ENCODE measurements around the gene MYOM1.
"Not testable (repeated sequence)": the region's sequence is repeated elsewhere in the genome, so short reads cannot be mapped to it uniquely, and the experiment has no call there.

The MYOM1 gene

GRCh38 chr18:3212657-3213056, 7.1 kb downstream of the MYOM1 start:
- H3K27ac ChIP-seq, result no peak overlapping the region
- no peak for TF ChIP-seq ZFX (IDR thresholded peaks at IDR 0.05; ENCODE audit: borderline replicate concordance)
- TF ChIP-seq, protein P1, sequence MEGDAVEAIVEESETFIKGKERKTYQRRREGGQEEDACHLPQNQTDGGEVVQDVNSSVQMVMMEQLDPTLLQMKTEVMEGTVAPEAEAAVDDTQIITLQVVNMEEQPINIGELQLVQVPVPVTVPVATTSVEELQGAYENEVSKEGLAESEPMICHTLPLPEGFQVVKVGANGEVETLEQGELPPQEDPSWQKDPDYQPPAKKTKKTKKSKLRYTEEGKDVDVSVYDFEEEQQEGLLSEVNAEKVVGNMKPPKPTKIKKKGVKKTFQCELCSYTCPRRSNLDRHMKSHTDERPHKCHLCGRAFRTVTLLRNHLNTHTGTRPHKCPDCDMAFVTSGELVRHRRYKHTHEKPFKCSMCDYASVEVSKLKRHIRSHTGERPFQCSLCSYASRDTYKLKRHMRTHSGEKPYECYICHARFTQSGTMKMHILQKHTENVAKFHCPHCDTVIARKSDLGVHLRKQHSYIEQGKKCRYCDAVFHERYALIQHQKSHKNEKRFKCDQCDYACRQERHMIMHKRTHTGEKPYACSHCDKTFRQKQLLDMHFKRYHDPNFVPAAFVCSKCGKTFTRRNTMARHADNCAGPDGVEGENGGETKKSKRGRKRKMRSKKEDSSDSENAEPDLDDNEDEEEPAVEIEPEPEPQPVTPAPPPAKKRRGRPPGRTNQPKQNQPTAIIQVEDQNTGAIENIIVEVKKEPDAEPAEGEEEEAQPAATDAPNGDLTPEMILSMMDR (IDR thresholded peaks at IDR 0.05), result no peak

DNA sequence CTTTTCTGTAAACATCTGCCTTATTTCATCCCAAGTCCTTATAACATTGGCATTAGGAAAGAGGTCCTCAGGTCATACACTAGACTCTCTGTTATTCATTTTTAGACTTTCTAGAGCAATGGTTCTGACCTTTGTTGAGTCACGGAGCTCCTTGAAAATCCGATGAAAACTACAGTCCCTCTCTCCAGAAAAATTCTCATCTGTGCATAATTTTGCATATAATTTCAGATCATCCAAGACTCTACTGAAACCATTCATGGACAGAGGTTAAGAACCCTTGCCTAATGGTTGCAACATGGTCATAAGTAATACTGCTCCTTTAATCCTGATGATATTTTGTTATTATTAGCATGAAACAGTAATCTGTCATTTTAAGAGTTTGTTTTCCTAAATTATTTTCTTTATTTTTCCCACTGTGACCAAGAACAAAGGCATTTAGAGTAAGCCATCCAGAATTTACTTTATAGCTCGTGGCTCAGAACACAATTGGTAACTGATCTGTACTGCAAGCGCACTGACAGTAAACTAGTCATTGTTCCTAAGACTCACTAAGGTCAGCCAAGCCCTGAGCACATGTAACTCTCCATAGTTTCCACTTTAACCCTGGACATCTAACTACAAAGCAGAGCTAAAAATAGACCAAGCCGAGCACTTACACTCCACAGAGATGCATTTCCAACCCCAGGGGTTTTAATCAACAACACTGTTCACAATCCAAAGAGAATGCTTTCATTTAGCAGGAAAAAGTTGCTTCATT, 8.4 kb downstream of the MYOM1 start:
- no peak for TF ChIP-seq ZFX (IDR thresholded peaks at IDR 0.05; ENCODE audit: borderline replicate concordance)
- TF ChIP-seq, protein P1 (IDR thresholded peaks at IDR 0.05), result no peak
- H3K27ac ChIP-seq, result no peak overlapping the region

DNA sequence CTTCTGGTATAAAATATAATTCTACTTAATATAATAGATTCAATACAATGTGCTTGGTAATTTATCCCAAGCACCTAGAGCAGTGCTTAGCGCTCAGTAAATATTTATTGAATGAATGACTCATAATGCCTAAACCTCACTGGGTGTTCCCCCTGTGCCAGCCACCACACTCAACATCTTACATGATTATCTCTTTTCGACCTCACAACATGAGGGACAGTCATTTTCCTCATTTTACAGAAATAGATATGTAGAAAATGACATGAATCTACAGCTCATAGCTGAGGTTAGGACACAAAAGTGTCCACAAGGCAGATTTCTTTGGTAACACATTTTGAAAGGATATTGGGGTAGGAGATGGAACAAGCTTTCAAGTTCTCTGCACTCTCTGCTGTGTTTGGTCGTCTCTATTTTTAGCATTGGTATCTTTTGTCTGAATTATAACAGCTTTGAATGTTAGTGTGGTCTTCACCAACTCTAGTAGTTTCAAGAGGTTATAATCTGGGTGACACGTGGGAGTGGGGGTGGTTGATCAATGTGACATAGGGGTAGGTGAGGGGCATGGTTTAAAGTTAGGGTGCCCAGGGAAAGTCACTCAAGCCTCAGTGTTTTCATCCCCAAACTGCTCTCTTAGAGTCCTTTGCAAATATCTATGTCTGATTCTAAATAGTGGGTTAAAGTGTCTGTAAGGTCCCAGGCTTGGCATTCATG, 9.8 kb downstream of the MYOM1 start:
- no peak overlapping the region for H3K27ac ChIP-seq
- TF ChIP-seq, protein P1 (IDR thresholded peaks at IDR 0.05), result no peak
- no peak for TF ChIP-seq ZFX (IDR thresholded peaks at IDR 0.05; ENCODE audit: borderline replicate concordance)

GRCh38 chr18:3207565-3207964, 12.2 kb downstream of the MYOM1 start:
- TF ChIP-seq, protein P1 (IDR thresholded peaks at IDR 0.05), result no peak
- no peak for TF ChIP-seq ZFX (IDR thresholded peaks at IDR 0.05; ENCODE audit: borderline replicate concordance)
- H3K27ac ChIP-seq, result no peak overlapping the region

DNA sequence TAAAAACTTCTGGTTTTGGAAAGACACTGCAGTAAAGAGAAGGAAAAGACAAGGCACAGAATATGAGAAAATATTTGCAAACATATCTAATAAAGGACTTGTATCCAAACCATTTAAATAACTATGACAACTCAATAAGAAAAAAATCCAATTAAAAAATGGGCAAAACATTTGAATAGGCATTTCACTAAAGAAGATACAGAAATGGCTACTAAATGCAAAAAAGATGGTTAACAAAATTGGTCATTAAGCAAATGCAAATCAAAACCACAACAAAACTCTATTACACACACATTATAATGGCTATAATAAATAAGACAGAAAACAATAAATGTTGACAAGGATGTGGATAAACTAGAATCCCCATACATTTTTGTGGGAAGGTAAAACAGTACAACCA, 14.5 kb downstream of the MYOM1 start:
- no peak overlapping the region for H3K27ac ChIP-seq
- TF ChIP-seq ZFX (IDR thresholded peaks at IDR 0.05; ENCODE audit: borderline replicate concordance), result no peak
- TF ChIP-seq, protein P1 (IDR thresholded peaks at IDR 0.05), result no peak

DNA sequence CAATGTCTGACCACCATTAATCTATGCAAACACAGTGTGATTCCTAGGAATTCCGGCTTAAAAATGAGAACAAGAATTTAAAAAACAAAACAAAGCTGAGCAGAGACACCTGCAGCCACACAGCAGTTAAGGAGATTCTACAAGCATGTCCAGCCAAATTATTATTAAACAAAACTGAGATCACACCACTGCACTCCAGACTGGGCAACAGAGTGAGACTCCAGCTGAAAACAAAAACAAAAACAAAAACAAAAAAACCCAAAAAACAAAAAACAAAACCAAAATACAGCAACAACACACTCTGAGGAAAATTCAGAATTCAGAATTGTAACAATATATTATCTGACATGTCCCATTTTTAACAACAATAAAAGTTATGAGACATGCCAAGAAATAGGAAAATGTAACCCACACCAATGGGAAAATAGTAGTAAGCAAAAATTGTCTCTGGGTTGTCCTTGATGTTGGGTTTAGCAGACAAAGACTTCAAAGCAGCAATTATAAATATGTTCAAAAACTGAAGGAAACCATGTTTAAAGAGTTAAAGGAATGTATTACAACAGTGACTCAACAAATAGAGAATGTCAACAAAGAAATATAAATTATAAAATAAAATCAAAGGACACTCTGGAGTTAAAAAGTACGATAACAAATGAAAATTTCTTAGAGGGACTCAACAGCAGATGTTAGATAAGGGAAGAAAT, 19.7 kb downstream of the MYOM1 start:
- H3K27ac ChIP-seq, result no peak overlapping the region
- no peak for TF ChIP-seq ZFX (IDR thresholded peaks at IDR 0.05; ENCODE audit: borderline replicate concordance)
- TF ChIP-seq, protein P1 (IDR thresholded peaks at IDR 0.05), result no peak

DNA sequence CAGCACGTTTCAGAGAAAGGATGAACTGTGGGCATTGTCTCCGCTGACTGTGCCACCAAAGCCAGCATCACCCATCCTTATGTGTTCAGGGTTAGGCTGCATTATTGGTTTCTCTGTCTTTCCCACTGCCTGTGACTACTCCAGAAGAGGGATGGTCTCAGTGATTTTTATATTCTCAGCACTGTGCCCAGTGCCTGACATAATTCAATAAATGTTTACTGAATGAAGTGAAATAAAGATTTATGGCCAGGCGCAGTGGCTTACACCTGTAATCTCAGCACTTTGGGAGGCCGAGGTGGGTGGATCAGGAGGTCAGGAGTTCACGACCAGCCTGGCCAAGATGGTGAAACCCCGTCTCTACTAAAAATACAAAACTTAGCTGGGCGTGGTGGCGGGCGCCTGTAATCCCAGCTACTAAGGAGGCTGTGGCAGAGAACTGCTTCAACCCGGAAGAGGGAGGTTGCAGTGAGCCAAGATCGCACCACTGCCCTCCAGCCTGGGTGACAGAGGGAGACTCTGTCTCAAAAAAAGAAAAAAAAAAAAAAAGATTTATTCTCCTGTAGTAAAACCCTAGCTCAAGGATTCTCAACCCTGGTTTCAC, 21.4 kb downstream of the MYOM1 start:
- H3K27ac ChIP-seq, result not testable (repeated sequence)
